Measurements from ENCODE around the gene ANO5.

The ANO5 gene

DNA sequence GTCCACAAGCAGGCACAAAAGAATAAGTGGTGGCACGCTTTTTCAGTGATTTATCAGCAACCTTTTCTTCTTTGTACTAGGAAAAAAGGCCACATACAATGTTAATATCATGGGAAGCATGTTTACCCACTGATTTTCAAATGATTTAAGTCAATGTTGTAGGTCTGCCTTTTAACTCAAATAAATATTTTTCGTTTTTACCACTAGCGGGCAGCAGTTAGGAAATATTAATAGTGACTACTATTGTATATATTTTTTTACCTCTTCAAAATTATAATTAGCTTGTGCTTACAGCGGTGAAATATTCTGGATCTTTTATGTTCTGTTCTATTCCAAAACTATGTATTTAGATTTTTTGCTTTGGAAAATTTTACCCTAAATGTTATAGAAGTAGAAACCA, 138.9 kb downstream of the ANO5 start:
- DNase-seq (ENCODE audit: low read depth, low spot score), result no peak

All from smooth muscle cell of the brain vasculature (primary cell).